ENCODE results near the gene CENPP.

DNA sequence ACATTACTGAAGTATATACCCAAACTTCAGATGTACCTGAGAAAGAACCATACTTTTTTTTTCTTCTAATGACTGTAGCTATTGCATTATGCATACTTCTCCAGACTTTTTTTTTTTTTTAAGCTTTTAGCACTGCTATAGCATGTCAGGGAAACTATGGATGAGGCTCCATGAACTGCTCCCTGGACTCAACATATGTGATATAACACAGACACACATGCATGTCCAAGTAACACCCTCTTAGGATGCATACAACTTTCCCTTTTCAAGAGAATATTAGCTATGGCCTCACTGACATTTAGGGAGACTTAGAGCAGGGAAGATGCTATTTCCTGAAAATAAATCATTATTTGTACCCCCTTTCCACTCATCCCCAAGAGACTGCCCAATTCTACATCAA lies 157.1 kb downstream of the CENPP start:
- TF ChIP-seq, protein P1, sequence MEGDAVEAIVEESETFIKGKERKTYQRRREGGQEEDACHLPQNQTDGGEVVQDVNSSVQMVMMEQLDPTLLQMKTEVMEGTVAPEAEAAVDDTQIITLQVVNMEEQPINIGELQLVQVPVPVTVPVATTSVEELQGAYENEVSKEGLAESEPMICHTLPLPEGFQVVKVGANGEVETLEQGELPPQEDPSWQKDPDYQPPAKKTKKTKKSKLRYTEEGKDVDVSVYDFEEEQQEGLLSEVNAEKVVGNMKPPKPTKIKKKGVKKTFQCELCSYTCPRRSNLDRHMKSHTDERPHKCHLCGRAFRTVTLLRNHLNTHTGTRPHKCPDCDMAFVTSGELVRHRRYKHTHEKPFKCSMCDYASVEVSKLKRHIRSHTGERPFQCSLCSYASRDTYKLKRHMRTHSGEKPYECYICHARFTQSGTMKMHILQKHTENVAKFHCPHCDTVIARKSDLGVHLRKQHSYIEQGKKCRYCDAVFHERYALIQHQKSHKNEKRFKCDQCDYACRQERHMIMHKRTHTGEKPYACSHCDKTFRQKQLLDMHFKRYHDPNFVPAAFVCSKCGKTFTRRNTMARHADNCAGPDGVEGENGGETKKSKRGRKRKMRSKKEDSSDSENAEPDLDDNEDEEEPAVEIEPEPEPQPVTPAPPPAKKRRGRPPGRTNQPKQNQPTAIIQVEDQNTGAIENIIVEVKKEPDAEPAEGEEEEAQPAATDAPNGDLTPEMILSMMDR (IDR thresholded peaks at IDR 0.05) = no peak
- TF ChIP-seq POLR2A (IDR thresholded peaks at IDR 0.05) = no peak

All from thyroid gland (tissue), 4 donors.